Mesendoderm (in vitro differentiated cells): ENCODE results near the gene MYOZ2.

Experiments used
- DNase-seq: peaks from one replicate; pipeline ENCODE4 v3.0.0; 2013
- H2AK5ac ChIP-seq: 2 replicates; pipeline ENCODE4 v1.6.1; 2013; ENCODE audit warnings: low read length, inconsistent platforms
- H2BK120ac ChIP-seq: 2 replicates; pipeline ENCODE4 v1.6.1; 2013; ENCODE audit warnings: low read depth, mild to moderate bottlenecking, low read length, moderate library complexity, mixed read lengths
- H2BK15ac ChIP-seq: replicated peaks from 2 replicates; pipeline ENCODE4 v1.6.1; 2013; ENCODE audit warnings: low read depth, mild to moderate bottlenecking, moderate library complexity
- H2BK5ac ChIP-seq: 2 replicates; pipeline ENCODE4 v1.6.1; 2013; ENCODE audit warnings: low read length, inconsistent platforms
- H3K18ac ChIP-seq: 2 replicates; pipeline ENCODE4 v1.6.1; 2013; ENCODE audit warnings: mild to moderate bottlenecking, low read length, mixed read lengths
- H3K23ac ChIP-seq: one replicate; pipeline ENCODE4 v1.6.1; 2013; ENCODE audit warnings: low read length
- H3K27ac ChIP-seq: 2 replicates; pipeline ENCODE4 v1.5.1; 2013; ENCODE audit warnings: low read depth, mild to moderate bottlenecking, inconsistent platforms, low read length, moderate library complexity
- H3K27me3 ChIP-seq: 2 replicates; pipeline ENCODE4 v1.6.1; 2013; ENCODE audit warnings: low read length, control low read depth, mild to moderate bottlenecking, inconsistent platforms; ENCODE audit not compliant: insufficient read depth, poor library complexity
- H3K36me3 ChIP-seq: 2 replicates; pipeline ENCODE4 v1.6.1; 2013; ENCODE audit warnings: low read length, inconsistent platforms; ENCODE audit not compliant: control insufficient read depth, insufficient read depth
- H3K4ac ChIP-seq: one replicate; pipeline ENCODE4 v1.6.1; 2013; ENCODE audit warnings: low read depth, mild to moderate bottlenecking, low read length, moderate library complexity
- H3K4me1 ChIP-seq: 2 replicates; pipeline ENCODE4 v1.6.1; 2013; ENCODE audit warnings: low read depth, low read length, inconsistent platforms; ENCODE audit not compliant: control insufficient read depth
- H3K4me2 ChIP-seq: 2 replicates; pipeline ENCODE4 v1.6.1; 2013; ENCODE audit warnings: low read length
- H3K4me3 ChIP-seq: 2 replicates; pipeline ENCODE4 v1.5.1; 2013; ENCODE audit warnings: mild to moderate bottlenecking, low read length
- H3K56ac ChIP-seq: one replicate; pipeline ENCODE4 v1.6.1; 2013; ENCODE audit warnings: low read length
- H3K79me1 ChIP-seq: 2 replicates; pipeline ENCODE4 v1.6.1; 2013; ENCODE audit warnings: low read length, inconsistent platforms
- H3K79me2 ChIP-seq: 2 replicates; pipeline ENCODE4 v1.6.1; 2013; ENCODE audit warnings: mild to moderate bottlenecking, low read length; ENCODE audit not compliant: control insufficient read depth, insufficient read depth
- H3K9ac ChIP-seq: 2 replicates; pipeline ENCODE4 v1.6.1; 2013; ENCODE audit warnings: low read length, inconsistent platforms
- H4K5ac ChIP-seq: one replicate; pipeline ENCODE4 v1.6.1; 2013; ENCODE audit warnings: low read length
- H4K8ac ChIP-seq: one replicate; pipeline ENCODE4 v1.6.1; 2013; ENCODE audit warnings: low read depth, mild to moderate bottlenecking, control low read depth, low read length, moderate library complexity
- WGBS: extraction: QIAGEN DNeasy Blood & Tissue Kit; methylation state at CpG from one replicate; pipeline ENCODE4 v1.1.7; 2013; ENCODE audit warnings: low lambda C conversion rate, missing lambda C conversion rate; ENCODE audit not compliant: insufficient coverage; ENCODE audit errors: extremely low coverage; 5-methylcytosine and 5-hydroxymethylcytosine counted together

Gene MYOZ2

GRCh38 chr4:119179011-119179410, 43.4 kb downstream of the MYOZ2 start:
- no peak overlapping the region for H3K27ac ChIP-seq
- no CpG with 5 or more reads among the region's 1 CpG for WGBS
- H3K56ac ChIP-seq, result no peak overlapping the region
- no peaks in the 10 kb centered on the region for H3K27me3 ChIP-seq
- no peak overlapping the region for H4K5ac ChIP-seq
- no peak overlapping the region for H2AK5ac ChIP-seq
- H3K79me2 ChIP-seq, result no peaks in the 10 kb centered on the region
- no peak for DNase-seq
- H3K9ac ChIP-seq, result no peak overlapping the region
- H3K36me3 ChIP-seq, result no peaks in the 10 kb centered on the region
- H3K79me1 ChIP-seq, result no peaks in the 10 kb centered on the region
- H2BK120ac ChIP-seq, result no peak overlapping the region
- no peaks in the 10 kb centered on the region for H3K4me1 ChIP-seq
- H3K4me3 ChIP-seq, result no peak overlapping the region
- H2BK5ac ChIP-seq, result no peak overlapping the region
- H2BK15ac ChIP-seq, result no peak overlapping the region
- H3K4me2 ChIP-seq, result no peak overlapping the region
- H3K4ac ChIP-seq, result no peak overlapping the region
- H4K8ac ChIP-seq, result no peak overlapping the region
- no peak overlapping the region for H3K18ac ChIP-seq
- no peak overlapping the region for H3K23ac ChIP-seq

GRCh38 chr4:119184128-119184527, 48.5 kb downstream of the MYOZ2 start:
- Histone ChIP-seq H3K27me3 (no peaks in the 10 kb centered on the region), H3K9ac (no peak overlapping the region), H3K79me2 (no peaks in the 10 kb centered on the region), H3K4me1 (no peaks in the 10 kb centered on the region), H4K5ac (no peak overlapping the region), H3K18ac (no peak overlapping the region), H2AK5ac (no peak overlapping the region), H3K4me3 (no peak overlapping the region), H2BK5ac (no peak overlapping the region), H3K4ac (no peak overlapping the region), H3K79me1 (no peaks in the 10 kb centered on the region), H4K8ac (no peak overlapping the region), H3K23ac (no peak overlapping the region), H3K36me3 (no peaks in the 10 kb centered on the region), H3K4me2 (no peak overlapping the region), H2BK15ac (no peak overlapping the region), H2BK120ac (no peak overlapping the region), H3K27ac (no peak overlapping the region), H3K56ac (no peak overlapping the region)
- WGBS, result no CpG with 5 or more reads among the region's 2 CpGs
- no peak for DNase-seq

- H2BK15ac ChIP-seq, result no peak overlapping the region
- no peaks in the 10 kb centered on the region for H3K27me3 ChIP-seq
- H3K79me1 ChIP-seq, result no peaks in the 10 kb centered on the region
- no peak overlapping the region for H2BK5ac ChIP-seq
- H2BK120ac ChIP-seq, result no peak overlapping the region
- H3K9ac ChIP-seq, result no peak overlapping the region
- no peak overlapping the region for H3K56ac ChIP-seq
- H4K5ac ChIP-seq, result no peak overlapping the region
- no peak overlapping the region for H3K18ac ChIP-seq
- no CpG with 5 or more reads among the region's 1 CpG for WGBS
- H3K27ac ChIP-seq, result no peak overlapping the region
- no peaks in the 10 kb centered on the region for H3K4me1 ChIP-seq
- H4K8ac ChIP-seq, result no peak overlapping the region
- no peak for DNase-seq
- H2AK5ac ChIP-seq, result no peak overlapping the region
- H3K79me2 ChIP-seq, result no peaks in the 10 kb centered on the region
- no peaks in the 10 kb centered on the region for H3K36me3 ChIP-seq
- H3K4me3 ChIP-seq, result no peak overlapping the region
- H3K4me2 ChIP-seq, result no peak overlapping the region
- H3K23ac ChIP-seq, result no peak overlapping the region
- H3K4ac ChIP-seq, result no peak overlapping the region
These were observed 54.0 kb downstream of the MYOZ2 start for GRCh38 chr4:119189638-119190037.

DNA sequence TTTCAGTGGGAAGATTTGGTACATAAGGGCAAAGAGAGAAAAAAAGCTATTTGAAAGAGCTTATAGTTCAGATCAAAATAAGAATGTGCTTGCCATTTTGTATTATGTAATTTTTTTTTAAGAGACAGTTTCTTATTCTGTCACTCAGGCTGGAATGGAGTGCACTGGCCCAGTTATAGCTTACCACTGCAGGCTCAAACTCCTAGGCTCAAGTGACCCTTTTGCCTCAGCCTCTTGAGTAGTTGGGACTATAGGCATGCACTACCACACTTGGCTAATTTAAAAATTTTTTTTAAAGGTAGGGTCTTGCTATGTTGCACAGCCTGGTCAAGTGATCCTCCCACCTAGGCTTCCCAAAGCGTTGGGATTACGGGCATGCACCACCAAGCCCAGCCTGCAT, 54.7 kb downstream of the MYOZ2 start:
- H2BK120ac ChIP-seq, result no peak overlapping the region
- H3K4me3 ChIP-seq, result no peak overlapping the region
- H2AK5ac ChIP-seq, result no peak overlapping the region
- H3K4ac ChIP-seq, result no peak overlapping the region
- no peak overlapping the region for H4K8ac ChIP-seq
- no peak for DNase-seq
- H2BK5ac ChIP-seq, result no peak overlapping the region
- no peak overlapping the region for H3K9ac ChIP-seq
- no CpG with 5 or more reads among the region's 2 CpGs for WGBS
- no peaks in the 10 kb centered on the region for H3K4me1 ChIP-seq
- no peak overlapping the region for H3K23ac ChIP-seq
- H3K27ac ChIP-seq, result no peak overlapping the region
- H3K27me3 ChIP-seq, result no peaks in the 10 kb centered on the region
- no peak overlapping the region for H4K5ac ChIP-seq
- no peaks in the 10 kb centered on the region for H3K79me2 ChIP-seq
- H3K4me2 ChIP-seq, result no peak overlapping the region
- H3K79me1 ChIP-seq, result no peaks in the 10 kb centered on the region
- no peak overlapping the region for H3K18ac ChIP-seq
- no peak overlapping the region for H2BK15ac ChIP-seq
- H3K56ac ChIP-seq, result no peak overlapping the region
- H3K36me3 ChIP-seq, result no peaks in the 10 kb centered on the region

- Histone ChIP-seq H3K9ac (no peak overlapping the region), H3K4me2 (no peak overlapping the region), H2AK5ac (no peak overlapping the region), H3K4ac (no peak overlapping the region), H3K56ac (no peak overlapping the region), H3K18ac (no peak overlapping the region), H4K5ac (no peak overlapping the region), H3K4me1 (no peaks in the 10 kb centered on the region), H3K36me3 (no peaks in the 10 kb centered on the region), H2BK5ac (no peak overlapping the region), H3K79me2 (no peaks in the 10 kb centered on the region), H3K79me1 (no peaks in the 10 kb centered on the region), H3K27me3 (no peaks in the 10 kb centered on the region), H3K27ac (no peak overlapping the region), H2BK120ac (no peak overlapping the region), H2BK15ac (no peak overlapping the region), H4K8ac (no peak overlapping the region), H3K4me3 (no peak overlapping the region), H3K23ac (no peak overlapping the region)
- DNase-seq, result no peak
- no CpG with 5 or more reads among the region's 3 CpGs for WGBS
These were observed 55.9 kb downstream of the MYOZ2 start for GRCh38 chr4:119191505-119191904.

DNA sequence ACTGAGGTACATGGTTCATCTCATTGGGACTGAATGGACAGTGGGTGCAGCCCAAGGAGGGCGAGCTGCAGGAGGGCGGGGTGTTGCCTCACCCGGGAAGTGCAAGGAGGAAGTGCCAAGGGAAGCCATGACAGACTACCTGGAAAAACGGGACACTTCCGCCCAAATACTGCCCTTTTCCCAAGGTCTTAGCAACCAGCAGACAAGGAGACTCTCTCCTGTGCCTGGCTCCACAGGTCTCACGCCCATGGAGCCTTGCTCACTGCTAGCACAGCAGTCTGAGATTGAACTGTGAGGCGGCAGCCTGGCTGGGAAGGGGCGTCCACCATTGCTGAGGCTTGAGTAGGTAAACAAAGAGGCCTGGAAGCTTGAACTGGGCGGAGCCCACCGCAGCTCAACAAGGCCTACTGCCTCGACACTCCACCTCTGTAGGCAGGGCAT, 62.2 kb downstream of the MYOZ2 start:
- no peak overlapping the region for H3K9ac ChIP-seq
- H3K56ac ChIP-seq, result no peak overlapping the region
- H4K5ac ChIP-seq, result no peak overlapping the region
- no peak overlapping the region for H3K23ac ChIP-seq
- H3K4me3 ChIP-seq, result no peak overlapping the region
- H3K36me3 ChIP-seq, result no peaks in the 10 kb centered on the region
- no peaks in the 10 kb centered on the region for H3K27me3 ChIP-seq
- DNase-seq, result no peak
- no peaks in the 10 kb centered on the region for H3K4me1 ChIP-seq
- no peak overlapping the region for H3K4me2 ChIP-seq
- no peak overlapping the region for H3K4ac ChIP-seq
- no peak overlapping the region for H3K27ac ChIP-seq
- no peak overlapping the region for H2BK15ac ChIP-seq
- no peaks in the 10 kb centered on the region for H3K79me1 ChIP-seq
- no CpG with 5 or more reads among the region's 11 CpGs for WGBS
- H2BK5ac ChIP-seq, result no peak overlapping the region
- no peak overlapping the region for H2AK5ac ChIP-seq
- H3K18ac ChIP-seq, result no peak overlapping the region
- H2BK120ac ChIP-seq, result no peak overlapping the region
- no peak overlapping the region for H4K8ac ChIP-seq
- no peaks in the 10 kb centered on the region for H3K79me2 ChIP-seq
